EH (cell line): ENCODE measurements around the gene HOXC6.
"Not testable (repeated sequence)": the region's sequence is repeated elsewhere in the genome, so short reads cannot be mapped to it uniquely, and the experiment has no call there.

Experiments
- DNase-seq: peaks from one replicate; pipeline ENCODE4 v3.0.0-alpha.2; 2015; ENCODE audit warnings: low read depth

HOXC6 gene

GRCh38 chr12:54055552-54055951, 27.3 kb downstream of the HOXC6 start:
- DNase-seq = no peak

- no peak for DNase-seq
Observed at GRCh38 chr12:54056110-54056509, 27.9 kb downstream of the HOXC6 start.

GRCh38 chr12:54058128-54058768, 30.0 kb downstream of the HOXC6 start:
- DNase-seq = no peak

- DNase-seq = no peak
Observed at GRCh38 chr12:54059668-54060067, 31.4 kb downstream of the HOXC6 start.

GRCh38 chr12:54060174-54060974, 32.1 kb downstream of the HOXC6 start:
- no peak for DNase-seq

GRCh38 chr12:54060975-54061778, 32.9 kb downstream of the HOXC6 start:
- DNase-seq = no peak

- DNase-seq = no peak
Observed at GRCh38 chr12:54065677-54066076, 37.4 kb downstream of the HOXC6 start.

- no peak for DNase-seq
Observed at GRCh38 chr12:54066408-54066807, 38.2 kb downstream of the HOXC6 start.

GRCh38 chr12:54068418-54069070, 40.3 kb downstream of the HOXC6 start:
- no peak for DNase-seq

- no peak for DNase-seq
Observed at GRCh38 chr12:54071942-54072341, 43.7 kb downstream of the HOXC6 start.

GRCh38 chr12:54074308-54074707, 46.1 kb downstream of the HOXC6 start:
- no peak for DNase-seq

GRCh38 chr12:54075409-54075808, 47.2 kb downstream of the HOXC6 start:
- no peak for DNase-seq

- DNase-seq = no peak
Observed at GRCh38 chr12:54075974-54076373, 47.7 kb downstream of the HOXC6 start.

- not testable (repeated sequence) for DNase-seq
Observed at GRCh38 chr12:54077843-54078242, 49.6 kb downstream of the HOXC6 start.

- DNase-seq = not testable (repeated sequence)
Observed at GRCh38 chr12:54079115-54079514, 50.9 kb downstream of the HOXC6 start.
